Glomerular endothelial cell (primary cell): ENCODE data around the gene BRD7. TPM values are rescaled to one million over a fixed set of nuclear protein-coding genes. Genes with fewer than 3 reads are reported as not detected.

Experiments used
- total RNA-seq: library from RNA; depleted of rRNA; stranded (reverse); fragments of >200 nt; gene quantifications from 2 replicates; pipeline ENCODE4 v1.2.3, GENCODE V29; 2015

BRD7 gene
- total RNA-seq, 1 donor from 2014 or later: 49.7 TPM

Other genes with a start within 250 kb of the BRD7 start
- 6.1 and 10.0 TPM in 2 replicates for gene TENT4B, start 215.7 kb downstream of the BRD7 start, total RNA-seq
- 15.2 and 24.3 TPM in 2 replicates for gene ADCY7, start 102.4 kb downstream of the BRD7 start, total RNA-seq
- gene NKD1, start 179.4 kb upstream of the BRD7 start, total RNA-seq: under 0.01 TPM in 1 of 2 replicates, not detected in the other